BLaER1 (cell line): ENCODE measurements around the gene DHX8.
A peak's percentile ranks its signal among the peaks of the same experiment; 100 is the strongest.
"Not testable (repeated sequence)": the region's sequence is repeated elsewhere in the genome, so short reads cannot be mapped to it uniquely, and the experiment has no call there.

ENCODE experiments used
- H3K27ac ChIP-seq: shearing (Covaris generic); formaldehyde crosslinking; 2 replicates; pipeline ENCODE4 v1.8.1; 2022
- H3K27me3 ChIP-seq: shearing (Covaris generic); formaldehyde crosslinking; 2 replicates; pipeline ENCODE4 v1.8.1; 2022
- H3K36me3 ChIP-seq: shearing (Covaris generic); formaldehyde crosslinking; 2 replicates; pipeline ENCODE4 v1.8.1; 2022
- H3K4me1 ChIP-seq: shearing (Covaris generic); formaldehyde crosslinking; 2 replicates; pipeline ENCODE4 v1.8.1; 2022
- H3K4me2 ChIP-seq: shearing (Covaris generic); formaldehyde crosslinking; 2 replicates; pipeline ENCODE4 v1.8.1; 2022
- H3K4me3 ChIP-seq: shearing (Covaris generic); formaldehyde crosslinking; 2 replicates; pipeline ENCODE4 v1.8.1; 2022
- H3K9ac ChIP-seq: shearing (Covaris generic); formaldehyde crosslinking; 2 replicates; pipeline ENCODE4 v1.8.1; 2022
- H3K9me3 ChIP-seq: shearing (Covaris generic); formaldehyde crosslinking; 2 replicates; pipeline ENCODE4 v1.8.1; 2022
- H4K20me1 ChIP-seq: shearing (Covaris generic); formaldehyde crosslinking; 2 replicates; pipeline ENCODE4 v1.8.1; 2022
- Cebpa-rat ChIP-seq: shearing (Covaris generic); IDR thresholded peaks from 2 replicates; pipeline ENCODE4 v1.8.1; 2022

Gene DHX8

GRCh38 chr17:43477832-43478634 lies 5.7 kb upstream of the DHX8 start:
- Histone ChIP-seq H3K27ac (no peak overlapping the region), H3K4me1 (peaks cover 11% of the 10 kb centered on the region), H3K4me3 (no peak overlapping the region), H3K4me2 (no peak overlapping the region), H3K27me3 (no peaks in the 10 kb centered on the region), H4K20me1 (no peaks in the 10 kb centered on the region), H3K9ac (no peak overlapping the region), H3K36me3 (no peaks in the 10 kb centered on the region), H3K9me3 (no peaks in the 10 kb centered on the region)
- no peak for TF ChIP-seq Cebpa-rat

- no peaks in the 10 kb centered on the region for H3K36me3 ChIP-seq
- no peaks in the 10 kb centered on the region for H3K27me3 ChIP-seq
- no peak overlapping the region for H3K9ac ChIP-seq
- TF ChIP-seq Cebpa-rat, result no peak
- no peak overlapping the region for H3K27ac ChIP-seq
- peaks cover 20% of the 10 kb centered on the region for H3K4me1 ChIP-seq
- H3K4me3 ChIP-seq, result no peak overlapping the region
- H3K9me3 ChIP-seq, result no peaks in the 10 kb centered on the region
- 0 out of 2 replicates have a peak, but pooled peaks cover under 1% of the 10 kb centered on the region for H4K20me1 ChIP-seq
- H3K4me2 ChIP-seq, result no peak overlapping the region
These were observed 3.8 kb upstream of the DHX8 start for GRCh38 chr17:43479948-43480347.

GRCh38 chr17:43482103-43483012 lies 1.4 kb upstream of the DHX8 start:
- peak overlapping the region; percentile 85 for H3K27ac ChIP-seq
- no peaks in the 10 kb centered on the region for H3K27me3 ChIP-seq
- H3K4me3 ChIP-seq, result no peak overlapping the region
- 0 out of 2 replicates have a peak, but pooled peaks cover under 1% of the 10 kb centered on the region for H3K36me3 ChIP-seq
- H3K9me3 ChIP-seq, result no peaks in the 10 kb centered on the region
- H3K4me2 ChIP-seq, result peak overlapping the region; percentile 85
- H3K9ac ChIP-seq, result peak overlapping the region; percentile 82
- H4K20me1 ChIP-seq, result peaks cover 14% of the 10 kb centered on the region; the same call in 1 of the 2 replicates
- no peak for TF ChIP-seq Cebpa-rat
- H3K4me1 ChIP-seq, result peaks cover 39% of the 10 kb centered on the region

GRCh38 chr17:43490621-43491020 lies 6.8 kb downstream of the DHX8 start:
- H3K4me3 ChIP-seq, result no peak overlapping the region
- H3K27me3 ChIP-seq, result no peaks in the 10 kb centered on the region
- no peaks in the 10 kb centered on the region for H3K9me3 ChIP-seq
- no peak overlapping the region for H3K4me2 ChIP-seq
- H3K36me3 ChIP-seq, result peaks cover 76% of the 10 kb centered on the region
- no peak for TF ChIP-seq Cebpa-rat
- no peak overlapping the region for H3K27ac ChIP-seq
- H3K4me1 ChIP-seq, result peaks cover 12% of the 10 kb centered on the region
- H4K20me1 ChIP-seq, result peaks cover 38% of the 10 kb centered on the region
- no peak overlapping the region for H3K9ac ChIP-seq

GRCh38 chr17:43509440-43509839 lies 25.7 kb downstream of the DHX8 start:
- H3K4me1 ChIP-seq, H3K9me3 ChIP-seq, H3K27me3 ChIP-seq, H4K20me1 ChIP-seq, H3K27ac ChIP-seq, H3K4me3 ChIP-seq, H3K9ac ChIP-seq, H3K4me2 ChIP-seq: not testable (repeated sequence)
- peaks cover 100% of the 10 kb centered on the region for H3K36me3 ChIP-seq

GRCh38 chr17:43511199-43511598 lies 27.4 kb downstream of the DHX8 start:
- peaks cover 97% of the 10 kb centered on the region for H3K36me3 ChIP-seq
- H3K27ac ChIP-seq, H3K4me2 ChIP-seq: not testable (repeated sequence)

GRCh38 chr17:43515656-43516055 lies 31.9 kb downstream of the DHX8 start:
- H3K27ac ChIP-seq, result no peak overlapping the region

More at GRCh38 chr17:43511199-43511598, 27.4 kb downstream of the DHX8 start:
- not testable (repeated sequence) for H3K4me1 ChIP-seq, H3K9ac ChIP-seq, H3K27me3 ChIP-seq, H4K20me1 ChIP-seq, H3K9me3 ChIP-seq, H3K4me3 ChIP-seq

GRCh38 chr17:43517161-43517560 lies 33.4 kb downstream of the DHX8 start:
- no peak overlapping the region for H3K4me2 ChIP-seq
- TF ChIP-seq Cebpa-rat, result no peak
- peaks cover 97% of the 10 kb centered on the region for H3K36me3 ChIP-seq
- H3K9ac ChIP-seq, result peak overlapping the region; percentile 9; the same call in 1 of the 2 replicates
- H3K27ac ChIP-seq, result no peak overlapping the region
- H4K20me1 ChIP-seq, result peaks cover 14% of the 10 kb centered on the region; the same call in 1 of the 2 replicates
- H3K4me3 ChIP-seq, result no peak overlapping the region
- H3K9me3 ChIP-seq, result no peaks in the 10 kb centered on the region
- H3K27me3 ChIP-seq, result no peaks in the 10 kb centered on the region
- H3K4me1 ChIP-seq, result no peaks in the 10 kb centered on the region

More at GRCh38 chr17:43515656-43516055, 31.9 kb downstream of the DHX8 start:
- H3K4me3 ChIP-seq, result no peak overlapping the region
- H3K9ac ChIP-seq, result no peak overlapping the region
- H4K20me1 ChIP-seq, result peaks cover 14% of the 10 kb centered on the region; the same call in 1 of the 2 replicates
- H3K4me2 ChIP-seq, result no peak overlapping the region
- no peak for TF ChIP-seq Cebpa-rat
- H3K4me1 ChIP-seq, result no peaks in the 10 kb centered on the region
- H3K27me3 ChIP-seq, result no peaks in the 10 kb centered on the region
- peaks cover 97% of the 10 kb centered on the region for H3K36me3 ChIP-seq
- H3K9me3 ChIP-seq, result no peaks in the 10 kb centered on the region

GRCh38 chr17:43517615-43518386 lies 34.0 kb downstream of the DHX8 start:
- Histone ChIP-seq H3K27ac (no peak overlapping the region), H4K20me1 (peaks cover 14% of the 10 kb centered on the region; the same call in 1 of the 2 replicates), H3K9ac (peak overlapping the region; percentile 9; the same call in 1 of the 2 replicates), H3K9me3 (no peaks in the 10 kb centered on the region), H3K4me3 (no peak overlapping the region), H3K27me3 (no peaks in the 10 kb centered on the region), H3K4me1 (no peaks in the 10 kb centered on the region), H3K36me3 (peaks cover 97% of the 10 kb centered on the region), H3K4me2 (no peak overlapping the region)
- TF ChIP-seq Cebpa-rat, result no peak
